COLO668 (cell line): ENCODE data around the gene TNFRSF9.
"Not testable (repeated sequence)": the region's sequence is repeated elsewhere in the genome, so short reads cannot be mapped to it uniquely, and the experiment has no call there.

ENCODE experiments used
- DNase-seq: peaks from one replicate; lab custom pipeline; 2025; ENCODE audit not compliant: unreplicated experiment; lab: John Stamatoyannopoulos, UW

Gene TNFRSF9

GRCh38 chr1:7961216-7962013 is 20.8 kb upstream of the TNFRSF9 start, which contains the start of gene PARK7:
Gene PARK7, plus strand, starts transcription at chr1:7961711. Its CDS starts 1,075 bp downstream, at chr1:7962786.
- DNase-seq: peak; percentile 100

- no peak for DNase-seq
These were observed 20.2 kb upstream of the TNFRSF9 start for GRCh38 chr1:7960867-7961215.

GRCh38 chr1:7960165-7960564 is 19.5 kb upstream of the TNFRSF9 start:
- no peak for DNase-seq

- DNase-seq: no peak
These were observed 15.8 kb upstream of the TNFRSF9 start for GRCh38 chr1:7956218-7957032.

GRCh38 chr1:7954683-7955082 is 14.0 kb upstream of the TNFRSF9 start:
- no peak for DNase-seq

- DNase-seq: peak; percentile 100
These were observed 13.4 kb upstream of the TNFRSF9 start for GRCh38 chr1:7953850-7954609.

- not testable (repeated sequence) for DNase-seq
These were observed 12.2 kb upstream of the TNFRSF9 start for GRCh38 chr1:7952791-7953190.

GRCh38 chr1:7948960-7949359 is 8.3 kb upstream of the TNFRSF9 start:
- DNase-seq: no peak

- no peak for DNase-seq
These were observed 2.6 kb upstream of the TNFRSF9 start for GRCh38 chr1:7943251-7943650.

- DNase-seq: peak; percentile 67
These were observed 1.7 kb upstream of the TNFRSF9 start for GRCh38 chr1:7942214-7942921.

GRCh38 chr1:7941437-7941793 is 776 bp upstream of the TNFRSF9 start:
- DNase-seq: no peak

- DNase-seq: no peak
These were observed 605 bp downstream of the TNFRSF9 start for GRCh38 chr1:7940034-7940433.

- no peak for DNase-seq
These were observed 2.6 kb downstream of the TNFRSF9 start for GRCh38 chr1:7938070-7938469.

- DNase-seq: no peak
These were observed 8.0 kb downstream of the TNFRSF9 start for GRCh38 chr1:7932524-7933138.

- no peak for DNase-seq
These were observed 9.2 kb downstream of the TNFRSF9 start for GRCh38 chr1:7931446-7931812.

- DNase-seq: no peak
These were observed 9.8 kb downstream of the TNFRSF9 start for GRCh38 chr1:7930645-7931445.

GRCh38 chr1:7929637-7930036 is 11.0 kb downstream of the TNFRSF9 start:
- no peak for DNase-seq

GRCh38 chr1:7928247-7928646 is 12.4 kb downstream of the TNFRSF9 start:
- DNase-seq: no peak

- not testable (repeated sequence) for DNase-seq
These were observed 13.6 kb downstream of the TNFRSF9 start for GRCh38 chr1:7927061-7927460.

- DNase-seq: no peak
These were observed 18.3 kb downstream of the TNFRSF9 start for GRCh38 chr1:7922301-7922700.
